NCI-H2081 (cell line): ENCODE data around the gene TMEM139.

ENCODE experiments used
- DNase-seq, 2 experiments: peaks; one replicate each; lab custom pipeline; 2025; lab: John Stamatoyannopoulos, UW

The TMEM139 gene

GRCh38 chr7:143284591-143285469 is at the start of gene TMEM139:
TMEM139 (plus strand) TSS chr7:143284958; CDS start chr7:143285958, 1,000 bp downstream.
- no peak for DNase-seq

GRCh38 chr7:143235561-143235960 is 49.2 kb upstream of the TMEM139 start:
- no peak for DNase-seq

GRCh38 chr7:143236408-143236990 is 48.3 kb upstream of the TMEM139 start:
- DNase-seq, result no peak

GRCh38 chr7:143237366-143237765 is 47.4 kb upstream of the TMEM139 start:
- DNase-seq, result no peak

- DNase-seq, result no peak
Observed at GRCh38 chr7:143238289-143238980, 46.3 kb upstream of the TMEM139 start.

- no peak for DNase-seq
Observed at GRCh38 chr7:143239813-143240212, 44.9 kb upstream of the TMEM139 start.

- DNase-seq, result peak; percentile 71 to 72
Observed at GRCh38 chr7:143240291-143241168, 44.2 kb upstream of the TMEM139 start.

- DNase-seq, result no peak
Observed at GRCh38 chr7:143242306-143242705, 42.5 kb upstream of the TMEM139 start.

GRCh38 chr7:143243111-143243510 is 41.6 kb upstream of the TMEM139 start:
- no peak for DNase-seq

GRCh38 chr7:143243614-143244013 is 41.1 kb upstream of the TMEM139 start:
- DNase-seq, result no peak

GRCh38 chr7:143244321-143244720 is 40.4 kb upstream of the TMEM139 start:
- DNase-seq, result no peak

- peak; percentile 8 to 50 for DNase-seq
Observed at GRCh38 chr7:143245123-143245522, 39.6 kb upstream of the TMEM139 start.

GRCh38 chr7:143247372-143247771 is 37.4 kb upstream of the TMEM139 start:
- no peak for DNase-seq

- no peak for DNase-seq
Observed at GRCh38 chr7:143248761-143249354, 35.9 kb upstream of the TMEM139 start.

- no peak for DNase-seq
Observed at GRCh38 chr7:143250199-143250598, 34.6 kb upstream of the TMEM139 start.

GRCh38 chr7:143250822-143251221 is 33.9 kb upstream of the TMEM139 start:
- DNase-seq, result no peak

- no peak for DNase-seq
Observed at GRCh38 chr7:143252006-143252405, 32.8 kb upstream of the TMEM139 start.

GRCh38 chr7:143255564-143255963 is 29.2 kb upstream of the TMEM139 start:
- no peak for DNase-seq

GRCh38 chr7:143256325-143256724 is 28.4 kb upstream of the TMEM139 start:
- DNase-seq, result no peak

GRCh38 chr7:143256932-143257331 is 27.8 kb upstream of the TMEM139 start:
- no peak for DNase-seq

- no peak for DNase-seq
Observed at GRCh38 chr7:143257501-143257900, 27.3 kb upstream of the TMEM139 start.
